T-helper 2 cell (primary cell): ENCODE results near the gene COL19A1.
"Not testable (repeated sequence)": the region's sequence is repeated elsewhere in the genome, so short reads cannot be mapped to it uniquely, and the experiment has no call there.

Source experiments
- DNase-seq, 5 experiments: peaks; one replicate each; pipeline versions ENCODE4 v3.0.0 to v3.0.0-alpha.2; 2012 to 2022

The COL19A1 gene

DNA sequence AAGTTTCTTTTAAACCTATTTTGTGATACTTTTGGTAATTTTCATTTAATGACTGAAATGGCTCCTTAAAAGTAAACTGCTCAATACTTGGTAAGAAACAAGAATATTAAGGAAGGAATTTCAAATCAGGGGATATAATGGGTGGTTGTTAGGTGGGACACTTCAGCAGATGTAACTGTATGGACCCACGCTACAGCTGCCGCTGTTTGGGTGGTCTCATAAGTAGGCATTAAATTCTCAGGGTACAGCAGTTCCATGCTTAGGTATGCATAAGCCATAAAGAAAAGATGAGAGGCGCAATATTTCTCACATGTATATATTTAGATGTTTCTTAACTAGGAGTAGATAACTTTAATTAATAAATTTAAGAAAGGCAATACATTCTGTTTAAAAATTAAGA is 35.0 kb downstream of the COL19A1 start:
- no peak for DNase-seq

DNA sequence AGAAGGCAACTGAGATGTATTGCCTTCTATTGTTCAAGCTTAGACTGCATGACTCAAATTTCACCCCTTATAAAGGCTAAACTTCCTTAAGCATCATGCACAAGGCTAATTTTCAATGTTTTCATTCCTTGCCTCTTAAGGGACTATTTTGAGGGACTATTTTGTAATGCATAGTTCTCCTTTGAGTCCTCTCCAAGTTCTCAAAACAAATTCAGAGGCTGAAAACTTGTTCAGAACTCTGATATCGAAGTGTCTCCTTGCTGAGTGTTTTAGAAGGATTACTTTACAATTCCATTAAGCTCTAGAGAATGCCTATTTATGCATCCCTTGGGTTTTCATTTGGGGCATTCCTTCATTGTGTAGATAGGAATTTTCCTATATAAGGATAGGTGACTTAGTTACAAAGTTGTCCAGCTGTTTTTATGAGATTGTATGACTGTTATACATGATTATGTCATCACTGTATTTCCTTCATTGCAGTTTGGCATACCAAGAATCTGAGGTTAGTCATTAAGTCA is 41.7 kb downstream of the COL19A1 start:
- no peak for DNase-seq

DNA sequence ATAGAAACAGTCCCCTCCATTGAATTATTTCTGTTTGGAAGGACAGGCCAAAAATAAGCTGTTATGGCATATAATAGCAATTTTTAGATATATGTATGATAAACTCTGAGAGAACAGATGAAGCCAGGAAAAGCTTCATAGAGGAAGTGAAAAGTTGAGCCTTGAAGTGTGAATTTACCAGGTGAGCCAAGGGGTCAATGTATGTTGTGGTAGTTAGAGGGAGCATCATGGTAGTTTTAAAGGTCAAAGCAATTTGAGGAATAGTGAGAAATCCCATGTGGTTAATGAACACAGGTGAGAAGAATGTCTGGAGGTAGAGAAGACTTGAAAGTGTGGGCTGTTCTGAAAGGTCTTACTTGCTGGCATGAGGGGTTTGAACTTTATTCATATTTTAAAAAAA is 47.0 kb downstream of the COL19A1 start:
- no peak for DNase-seq

DNA sequence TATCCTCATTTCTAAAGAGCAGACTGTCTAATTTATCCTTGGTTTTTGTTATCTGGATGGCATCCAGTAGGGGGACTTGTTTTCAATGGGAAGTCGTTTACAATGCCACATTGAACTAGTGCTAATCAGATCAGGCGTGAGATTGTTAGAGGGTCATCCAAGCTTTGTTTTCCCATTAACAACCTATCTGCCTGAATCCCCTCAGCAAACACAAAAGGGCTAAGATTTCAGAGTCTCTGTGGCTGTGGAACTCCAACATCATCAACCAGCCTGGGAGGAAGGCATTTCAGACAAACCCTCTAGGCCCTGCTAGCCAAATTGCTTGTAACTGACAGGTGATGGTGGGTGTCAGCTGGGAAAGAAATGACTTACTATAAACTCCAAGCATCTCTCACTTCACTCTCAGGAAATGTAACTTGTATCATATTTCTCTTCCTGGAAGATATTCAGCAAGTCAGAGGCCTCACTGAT is 47.7 kb downstream of the COL19A1 start:
- DNase-seq: no peak

DNA sequence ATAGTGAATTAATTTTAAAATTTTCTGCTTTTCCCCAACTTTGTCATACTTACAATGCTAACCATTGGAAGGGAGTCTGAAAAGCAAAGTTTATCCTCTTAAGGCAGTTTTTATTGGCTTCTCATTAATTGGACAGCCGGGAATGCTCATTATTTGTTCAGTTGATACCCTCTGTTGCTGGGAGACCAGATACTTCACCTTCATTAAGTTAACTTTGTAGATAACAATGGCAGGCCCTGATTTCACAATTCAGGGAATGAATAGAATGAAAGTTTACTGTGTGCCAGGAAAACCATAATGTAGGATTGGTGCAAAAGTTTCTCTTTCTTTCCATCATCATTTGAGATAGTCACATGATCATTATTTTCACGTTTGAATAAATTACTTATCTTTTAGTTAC is 49.0 kb downstream of the COL19A1 start:
- no peak for DNase-seq

DNA sequence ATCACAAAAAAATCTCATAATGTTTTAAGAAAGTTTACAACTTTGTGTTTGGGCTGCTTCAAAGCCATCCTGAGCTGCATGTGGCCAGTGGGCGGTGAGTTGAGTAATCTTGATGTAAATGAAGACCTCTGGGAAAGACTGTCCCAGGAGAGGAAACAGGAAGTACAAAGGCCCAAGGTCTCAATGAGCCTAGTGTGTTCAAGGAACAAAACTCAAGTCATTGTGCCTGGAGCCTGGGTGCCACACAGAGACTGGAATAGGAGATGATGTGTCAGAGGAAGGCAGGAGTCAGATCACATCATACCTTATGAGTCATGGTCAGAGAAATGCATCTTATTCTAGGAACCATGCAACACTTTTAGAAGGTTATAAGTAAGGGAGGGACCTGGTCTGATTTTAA is 51.5 kb downstream of the COL19A1 start:
- peak in 1 of 5 experiments; percentile 2 for DNase-seq

DNA sequence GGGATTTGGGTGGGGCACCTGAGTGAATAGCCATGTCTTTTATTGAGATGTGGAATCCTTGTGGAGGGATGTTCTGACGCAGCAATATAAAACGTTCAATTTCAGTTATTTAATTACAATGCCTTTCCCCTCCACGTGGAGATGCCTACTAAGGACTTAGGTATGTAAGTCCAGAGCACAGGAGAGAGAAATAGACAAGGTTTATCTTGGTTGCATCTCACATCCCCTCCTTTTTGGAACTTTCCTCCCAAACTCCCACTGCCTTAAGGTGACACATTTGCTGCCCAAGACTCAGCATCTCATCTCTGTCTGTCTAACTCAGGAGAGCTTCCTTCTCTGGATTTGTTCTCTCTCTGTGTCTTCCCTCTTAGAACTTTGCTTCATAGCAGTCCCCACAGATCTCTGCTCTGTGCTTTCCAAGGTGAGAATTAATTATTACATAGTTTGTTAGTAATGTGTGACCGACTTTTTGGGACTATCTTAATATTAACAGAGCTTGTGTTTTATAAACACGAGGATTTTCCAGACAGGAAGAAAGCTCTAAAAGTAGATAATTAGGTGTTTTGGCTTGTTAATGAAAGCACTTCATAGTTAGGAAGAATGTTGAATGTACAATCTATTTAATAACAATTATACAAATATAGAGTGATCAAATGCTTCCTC is 52.6 kb downstream of the COL19A1 start:
- no peak for DNase-seq

DNA sequence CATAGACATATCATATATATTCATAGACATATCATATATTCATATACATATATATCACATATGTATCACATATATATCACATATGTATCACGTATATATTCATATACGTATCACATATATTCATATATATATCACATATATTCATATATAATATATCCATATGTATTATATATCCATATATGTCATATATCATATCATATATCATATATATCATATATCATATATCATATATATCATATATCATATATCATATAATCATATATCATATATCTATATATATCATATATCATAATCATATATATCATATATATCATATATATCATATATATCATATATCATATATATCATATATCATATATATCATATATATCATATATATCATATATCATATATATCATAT is 54.7 kb downstream of the COL19A1 start:
- DNase-seq: not testable (repeated sequence)

DNA sequence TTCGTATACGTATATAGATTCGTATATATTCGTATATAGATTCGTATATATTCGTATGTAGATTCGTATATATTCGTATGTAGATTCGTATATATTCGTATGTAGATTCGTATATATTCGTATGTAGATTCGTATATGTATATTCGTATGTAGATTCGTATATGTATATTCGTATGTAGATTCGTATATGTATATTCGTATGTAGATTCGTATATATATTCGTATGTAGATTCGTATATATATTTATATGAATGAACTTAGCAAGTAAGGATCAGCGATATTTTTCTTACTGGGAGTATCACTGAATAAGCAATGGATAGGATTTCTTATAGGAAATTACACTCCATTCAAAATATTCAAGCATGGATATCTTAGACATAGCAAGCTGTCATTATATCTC is 55.3 kb downstream of the COL19A1 start:
- DNase-seq: not testable (repeated sequence)

DNA sequence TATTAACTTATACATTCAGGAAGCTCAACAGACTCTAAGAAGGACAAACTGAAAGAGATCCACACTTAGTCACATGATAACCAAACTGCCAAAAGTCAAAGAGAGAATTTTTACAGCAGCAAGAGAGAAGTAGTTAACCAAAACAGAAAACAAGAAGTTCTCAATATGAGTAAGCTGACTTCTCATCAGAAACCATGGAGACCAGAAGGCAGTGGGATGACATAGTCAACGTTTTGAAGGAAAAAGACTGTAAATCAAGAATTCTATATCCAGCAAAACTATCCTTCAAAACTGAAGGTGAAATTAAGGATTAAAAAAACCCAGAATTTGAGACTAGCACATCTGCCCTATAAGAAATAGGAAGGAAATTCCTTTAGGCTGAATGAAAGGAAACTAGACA is 60.4 kb downstream of the COL19A1 start:
- DNase-seq: peak in 1 of 5 experiments; percentile 8

DNA sequence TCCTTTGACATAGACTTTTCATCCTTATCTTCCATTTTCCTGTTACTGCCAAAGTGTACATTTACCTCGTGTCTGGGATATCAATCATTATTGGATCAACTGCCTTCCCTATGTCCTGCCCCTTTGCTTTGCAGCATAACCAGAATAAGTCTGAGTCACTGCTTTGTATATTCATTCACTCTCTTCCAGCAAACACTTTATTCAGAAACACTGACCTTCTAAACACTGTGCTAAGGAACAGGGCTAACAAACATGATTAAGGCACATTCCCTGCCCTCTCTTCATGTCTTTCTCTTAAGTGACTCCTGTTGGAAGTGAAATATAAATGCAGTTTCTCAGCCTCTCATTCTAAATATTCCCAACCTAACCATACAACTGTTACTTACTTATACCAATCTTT is 66.9 kb downstream of the COL19A1 start:
- DNase-seq: no peak

DNA sequence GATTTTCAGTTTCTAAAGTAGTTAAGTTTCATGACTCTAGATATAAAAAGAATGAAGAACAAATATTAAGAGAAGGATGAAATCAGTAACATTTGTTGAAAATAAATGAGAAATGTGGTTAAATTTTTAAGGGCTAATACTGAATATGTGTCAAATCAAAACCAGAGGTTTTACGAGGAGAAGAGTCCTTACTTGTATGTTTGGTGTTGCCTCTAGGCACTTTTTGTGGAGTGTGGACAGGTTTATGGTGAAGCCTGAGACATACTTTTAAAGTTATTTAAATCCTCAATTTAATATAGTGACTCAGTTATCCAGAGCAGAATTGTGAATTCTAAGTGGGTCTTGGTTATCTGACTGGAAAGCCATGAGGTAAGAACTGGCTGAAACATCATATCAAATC is 68.7 kb downstream of the COL19A1 start:
- DNase-seq: no peak

DNA sequence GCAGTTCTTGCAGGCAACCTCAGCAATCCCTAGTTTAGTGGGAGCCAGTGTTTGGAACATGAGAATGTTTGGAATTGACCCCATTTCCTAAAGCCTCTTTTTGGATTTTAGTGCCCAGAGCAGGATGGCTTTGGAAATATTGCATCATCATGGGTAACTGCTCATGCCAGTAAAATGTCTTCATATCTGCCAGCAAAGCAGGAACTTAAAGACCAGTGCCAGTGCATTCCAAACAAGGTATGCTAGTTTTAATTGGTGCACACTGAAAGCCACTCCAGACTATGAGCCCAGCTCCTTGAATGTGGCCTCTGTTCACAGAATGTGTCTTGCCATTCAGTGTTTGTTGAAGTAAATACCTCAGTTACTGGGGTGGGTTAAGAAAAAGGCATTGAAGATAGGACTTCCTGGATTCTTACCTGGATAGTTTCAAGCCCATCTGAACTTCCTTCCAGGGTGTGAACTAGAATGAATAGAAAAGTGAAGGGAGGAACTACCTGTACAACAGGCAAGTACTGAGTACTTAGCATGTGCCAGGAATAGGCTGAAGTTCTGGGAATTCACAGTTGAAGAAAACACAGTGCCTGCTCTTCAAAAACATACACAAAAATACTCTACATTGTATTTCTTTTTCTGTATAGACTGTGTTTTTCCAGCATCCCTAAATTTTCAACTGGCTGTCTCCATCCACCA is 70.5 kb downstream of the COL19A1 start:
- no peak for DNase-seq

DNA sequence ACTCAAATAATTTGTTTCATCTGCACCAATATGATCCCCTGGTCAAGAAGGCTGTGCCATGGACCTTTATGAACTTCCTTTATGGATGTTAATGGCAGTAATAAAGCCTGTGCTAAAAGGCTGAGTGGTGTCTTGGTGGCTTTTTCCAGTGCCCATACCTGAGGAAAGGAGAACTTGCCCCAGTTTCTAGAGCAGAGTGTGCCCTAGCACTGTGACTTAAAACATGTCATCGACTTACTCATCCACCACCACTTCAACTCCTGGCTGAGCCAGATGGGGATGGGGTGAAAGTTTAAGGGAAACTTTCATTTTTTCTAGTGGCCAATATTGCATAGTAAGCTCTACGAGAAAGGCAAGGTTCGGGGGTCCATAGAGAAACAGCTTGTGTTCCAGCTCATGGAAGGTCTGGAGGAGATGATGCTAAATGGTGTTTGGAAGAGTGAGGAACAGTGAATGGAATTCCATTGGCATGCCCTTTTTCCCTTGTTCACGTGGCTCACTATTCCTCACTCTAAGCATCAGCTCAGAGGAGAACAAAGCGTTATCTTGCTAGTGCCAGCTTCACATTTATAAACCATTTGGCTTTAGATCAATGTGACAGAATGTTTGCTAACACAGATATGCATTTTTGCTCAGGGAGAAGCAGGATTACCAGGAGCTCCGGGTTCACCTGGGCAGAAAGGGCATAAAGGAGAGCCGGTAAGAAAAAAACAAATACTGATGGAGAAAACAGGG is 71.2 kb downstream of the COL19A1 start:
- no peak for DNase-seq

DNA sequence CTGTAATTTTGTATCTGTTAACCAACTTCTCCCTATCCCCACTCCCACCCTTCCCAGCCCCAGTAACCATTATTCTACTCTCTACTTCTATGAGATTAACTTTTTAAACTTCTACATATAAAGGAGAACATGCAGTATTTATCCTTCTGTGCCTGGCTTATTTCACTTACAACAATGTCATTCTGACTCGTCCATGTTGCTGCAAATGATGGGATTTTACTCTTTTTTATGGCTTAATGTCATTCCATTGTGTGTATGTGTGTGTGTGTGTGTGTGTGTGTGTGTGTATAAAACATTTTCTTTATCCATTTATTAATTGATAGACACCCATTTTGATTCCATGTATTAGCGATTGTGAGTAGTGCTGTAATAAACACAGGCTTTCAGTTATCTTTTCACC is 76.1 kb downstream of the COL19A1 start:
- no peak for DNase-seq

DNA sequence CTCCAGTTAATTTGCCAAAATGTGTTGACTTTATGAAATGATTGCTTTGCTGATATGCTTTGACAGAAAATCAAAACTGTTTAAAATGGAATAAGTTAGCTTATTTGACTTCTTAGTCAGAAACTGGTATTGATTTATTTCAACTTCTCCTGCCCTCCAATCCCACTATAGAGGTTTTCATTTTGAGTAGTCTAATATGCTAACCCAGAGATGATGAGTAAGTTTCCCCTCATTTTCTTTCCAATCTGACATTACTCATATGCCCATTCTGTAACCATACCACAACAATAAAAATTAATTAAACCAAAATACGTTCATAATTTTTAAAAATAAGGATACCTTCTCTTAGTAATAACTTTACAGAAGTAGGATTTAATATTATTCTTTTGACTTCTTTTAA is 78.8 kb downstream of the COL19A1 start:
- DNase-seq: no peak

DNA sequence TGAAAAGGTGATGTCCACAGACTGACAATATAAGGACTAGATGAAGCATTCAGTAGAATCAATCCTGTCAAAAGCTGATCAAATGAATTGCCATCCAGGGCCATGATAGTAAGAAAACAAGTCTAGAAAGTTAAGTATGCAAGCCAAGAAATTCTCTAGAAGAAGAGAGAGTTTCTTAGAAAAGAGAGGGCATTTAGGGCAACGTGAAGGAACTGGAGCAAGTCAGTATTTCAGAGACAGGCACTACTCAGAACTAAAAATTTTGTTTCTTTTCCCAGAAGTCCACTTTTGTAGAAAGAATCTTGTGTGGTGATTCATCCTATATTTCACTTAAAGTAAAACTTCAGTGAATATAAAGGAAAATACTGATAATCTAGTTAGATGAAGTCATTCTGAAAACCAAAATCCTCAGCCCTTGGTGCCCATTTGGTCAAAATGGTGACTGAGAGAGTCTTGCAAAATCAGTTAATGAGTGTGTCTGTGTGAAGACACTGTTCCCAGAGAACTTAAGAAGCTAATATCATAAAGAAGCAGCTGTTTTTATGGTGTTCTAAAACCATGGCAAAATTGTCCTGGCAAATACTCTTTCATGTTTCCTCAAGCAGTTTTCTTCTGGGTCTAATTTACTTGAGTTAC is 82.2 kb downstream of the COL19A1 start:
- no peak for DNase-seq

DNA sequence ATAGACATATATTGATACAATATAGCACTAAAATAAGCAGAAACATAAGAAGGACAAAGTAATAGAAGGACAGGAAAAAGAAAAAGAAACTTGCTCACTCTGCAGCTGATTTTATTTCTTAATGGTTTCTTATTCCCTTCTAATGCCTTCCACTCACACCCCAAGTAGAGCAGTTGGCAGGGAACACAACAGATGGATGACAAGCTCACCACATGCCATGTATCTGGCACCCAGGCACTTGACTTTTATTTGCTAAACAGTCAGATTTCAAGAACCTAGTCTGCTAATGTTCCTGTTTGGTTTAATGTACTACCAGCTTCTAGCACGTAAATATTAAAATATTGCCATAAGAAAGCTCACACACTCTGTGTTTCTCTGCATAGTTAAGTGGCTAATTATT is 87.1 kb downstream of the COL19A1 start:
- DNase-seq: no peak

DNA sequence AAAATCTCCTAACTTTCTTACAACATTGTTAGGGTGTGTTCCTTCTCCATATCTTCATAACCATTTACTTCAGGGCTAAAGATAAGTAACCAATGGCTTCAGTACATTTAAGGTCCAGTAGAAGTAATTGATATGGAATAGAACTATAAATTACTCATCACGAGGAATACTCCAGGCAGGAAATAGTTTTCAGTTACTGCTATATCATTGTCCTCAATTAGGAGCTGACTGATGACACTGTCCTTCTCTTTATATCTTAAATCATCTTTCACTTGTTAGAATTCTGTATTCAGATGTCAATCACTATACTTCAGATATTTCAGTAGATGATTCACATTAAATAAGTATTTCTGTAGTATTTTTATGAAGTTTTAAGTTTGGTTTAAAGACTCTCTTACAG is 88.4 kb downstream of the COL19A1 start:
- no peak for DNase-seq

DNA sequence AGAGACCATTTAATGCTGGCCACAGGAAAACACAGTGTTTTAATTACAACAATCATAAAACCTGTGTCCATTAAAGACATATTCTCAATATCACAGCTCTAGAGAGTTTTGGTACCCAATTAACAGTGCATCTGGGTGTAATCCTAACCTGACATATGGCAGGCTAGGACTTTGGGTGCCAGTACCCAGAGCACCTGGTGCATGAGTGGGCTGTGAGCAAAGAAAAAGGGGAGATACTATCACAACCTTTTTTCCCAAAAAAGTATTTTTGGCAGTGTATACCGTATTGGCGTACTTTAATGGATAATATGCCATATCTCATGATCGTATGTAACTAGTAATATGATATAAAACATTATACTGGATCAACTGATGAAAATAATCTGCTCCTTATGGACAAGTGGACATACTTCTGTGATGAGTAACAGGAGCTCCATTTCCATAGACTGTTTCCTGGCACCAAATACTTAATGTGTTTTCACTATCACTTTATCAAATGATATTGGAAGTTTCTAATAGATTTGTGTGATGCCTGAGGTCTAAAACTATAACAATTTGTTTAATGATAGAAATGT is 91.7 kb downstream of the COL19A1 start:
- DNase-seq: no peak

DNA sequence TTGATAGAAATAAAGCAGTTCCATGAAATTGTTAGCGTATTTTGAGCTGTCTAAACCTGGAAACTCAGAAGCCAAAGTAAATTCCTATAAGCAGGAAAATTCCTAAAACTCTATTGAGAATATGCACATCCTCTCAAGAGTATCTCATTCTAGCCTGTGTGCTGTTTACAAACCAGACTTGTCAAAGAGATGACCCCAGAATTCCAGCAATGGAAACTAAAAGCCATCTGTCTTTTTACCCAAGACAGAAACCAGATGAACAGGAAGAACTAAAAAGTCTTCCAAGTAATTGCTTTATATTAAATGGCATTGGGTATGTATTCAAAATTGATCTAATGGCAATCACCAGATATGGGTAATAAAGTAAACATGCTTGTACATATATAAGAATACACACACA is 92.6 kb downstream of the COL19A1 start:
- DNase-seq: no peak

DNA sequence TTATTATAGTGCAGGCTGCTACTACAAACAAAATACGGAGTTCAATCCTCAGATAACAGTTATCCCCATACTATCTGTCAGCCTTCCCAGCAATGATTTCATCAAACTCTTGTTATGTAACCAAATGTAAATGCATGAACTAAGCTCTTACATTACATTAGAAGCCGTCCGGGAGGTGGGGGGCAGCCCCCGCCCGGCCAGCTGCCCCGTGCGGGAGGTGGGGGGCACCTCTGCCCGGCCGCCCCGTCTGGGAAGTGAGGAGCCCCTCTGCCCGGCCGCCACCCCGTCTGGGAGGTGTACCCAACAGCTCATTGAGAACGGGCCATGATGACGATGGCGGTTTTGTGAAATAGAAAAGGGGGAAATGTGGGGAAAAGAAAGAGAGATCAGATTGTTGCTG is 99.6 kb downstream of the COL19A1 start:
- not testable (repeated sequence) for DNase-seq

DNA sequence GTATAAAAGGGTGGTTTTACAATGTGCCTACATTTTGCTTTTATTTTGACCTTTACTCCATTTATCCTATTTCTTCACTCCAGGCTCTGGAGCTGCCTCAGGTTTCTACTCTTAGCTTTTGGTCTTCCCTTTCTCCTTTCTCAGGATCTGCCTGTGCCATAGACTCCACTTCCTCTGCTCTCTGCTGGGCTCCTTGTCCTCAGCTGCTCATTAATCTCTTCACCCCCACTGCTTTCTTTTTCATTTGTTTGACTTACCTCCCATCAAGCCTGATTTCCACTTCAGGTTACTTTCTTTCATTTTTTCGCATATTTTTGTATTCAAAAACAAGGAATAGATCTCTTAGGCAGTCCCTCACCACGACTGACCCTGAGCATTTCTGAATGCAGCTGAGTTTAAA is 106.8 kb downstream of the COL19A1 start:
- no peak for DNase-seq
